ENCODE measurements around the gene DGKG.

The DGKG gene

GRCh38 chr3:186239321-186239720 is 122.7 kb downstream of the DGKG start:
- no peak overlapping the region for H3K4me3 ChIP-seq (ENCODE audit: low read depth, low read length)
- no peak for DNase-seq (ENCODE audit: low read depth)
- TF ChIP-seq CTCF (IDR thresholded peaks at IDR 0.05; ENCODE audit: low read depth, low read length, missing control alignments), result no peak

GRCh38 chr3:186237915-186238314 is 124.1 kb downstream of the DGKG start:
- DNase-seq (ENCODE audit: low read depth), result peak; percentile 72
- H3K4me3 ChIP-seq (ENCODE audit: low read depth, low read length), result no peak overlapping the region
- TF ChIP-seq CTCF (IDR thresholded peaks at IDR 0.05; ENCODE audit: low read depth, low read length, missing control alignments), result no peak

- H3K4me3 ChIP-seq (ENCODE audit: low read depth, low read length), result no peak overlapping the region
- no peak for TF ChIP-seq CTCF (IDR thresholded peaks at IDR 0.05; ENCODE audit: low read depth, low read length, missing control alignments)
- no peak for DNase-seq (ENCODE audit: low read depth)
Observed at GRCh38 chr3:186236357-186237020, 125.5 kb downstream of the DGKG start.

GRCh38 chr3:186235554-186235953 is 126.5 kb downstream of the DGKG start:
- no peak for DNase-seq (ENCODE audit: low read depth)
- no peak for TF ChIP-seq CTCF (IDR thresholded peaks at IDR 0.05; ENCODE audit: low read depth, low read length, missing control alignments)

GRCh38 chr3:186234152-186234551 is 127.9 kb downstream of the DGKG start:
- TF ChIP-seq CTCF (IDR thresholded peaks at IDR 0.05; ENCODE audit: low read depth, low read length, missing control alignments), result no peak
- DNase-seq (ENCODE audit: low read depth), result no peak
- no peak overlapping the region for H3K4me3 ChIP-seq (ENCODE audit: low read depth, low read length)

More at GRCh38 chr3:186235554-186235953, 126.5 kb downstream of the DGKG start:
- no peak overlapping the region; the same call in none of the 2 replicates for H3K4me3 ChIP-seq (ENCODE audit: low read depth, low read length)

GRCh38 chr3:186226482-186226881 is 135.6 kb downstream of the DGKG start:
- DNase-seq (ENCODE audit: low read depth), result no peak
- no peak for TF ChIP-seq CTCF (IDR thresholded peaks at IDR 0.05; ENCODE audit: low read depth, low read length, missing control alignments)
- H3K4me3 ChIP-seq (ENCODE audit: low read depth, low read length), result no peak overlapping the region

- peak; percentile 39 for DNase-seq (ENCODE audit: low read depth)
- TF ChIP-seq CTCF (IDR thresholded peaks at IDR 0.05; ENCODE audit: low read depth, low read length, missing control alignments), result no peak
- no peak overlapping the region for H3K4me3 ChIP-seq (ENCODE audit: low read depth, low read length)
Observed at GRCh38 chr3:186225603-186226002, 136.4 kb downstream of the DGKG start.
